22Rv1 (cell line): ENCODE results near the gene ARIH2.

Experiments
- CTCF ChIP-seq: fragments of 450-650 bp; IDR thresholded peaks from 2 replicates; pipeline ENCODE4 v1.5.1; 2017; ENCODE audit warnings: mild to moderate bottlenecking
- ZFX ChIP-seq: fragments of 450-650 bp; IDR thresholded peaks from 2 replicates; pipeline ENCODE4 v1.6.1; 2017; ENCODE audit warnings: antibody characterized with exemption, borderline replicate concordance

DNA sequence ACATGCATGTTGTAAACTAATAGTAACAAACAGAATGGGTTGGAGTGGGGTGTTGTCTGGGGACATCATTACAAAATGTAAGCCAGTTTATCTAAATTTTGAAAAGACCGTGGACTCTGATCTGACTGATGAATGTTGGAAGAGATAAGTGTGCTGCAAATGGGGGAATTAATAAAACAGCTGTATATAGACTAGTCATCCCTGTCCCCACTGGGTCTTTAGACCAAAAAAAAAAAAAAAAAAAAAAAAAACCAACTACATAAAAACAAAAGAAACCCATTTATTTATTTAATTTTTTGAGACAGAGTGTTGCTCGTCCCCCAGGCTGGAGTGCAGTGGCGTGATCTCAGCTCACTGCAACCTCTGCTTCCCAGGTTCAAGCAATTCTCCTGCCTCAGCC is 20.0 kb downstream of the ARIH2 start:
- TF ChIP-seq CTCF (no peak), ZFX (no peak)
